Measurements from ENCODE around the gene PPP1R16B.

The PPP1R16B gene

GRCh38 chr20:38828514-38829295, 23.2 kb downstream of the PPP1R16B start:
- no peak for DNase-seq

- no peak for DNase-seq
Measured at GRCh38 chr20:38829296-38829875, 23.9 kb downstream of the PPP1R16B start.

GRCh38 chr20:38830356-38830755, 24.9 kb downstream of the PPP1R16B start:
- no peak for DNase-seq

GRCh38 chr20:38831049-38831691, 25.7 kb downstream of the PPP1R16B start:
- no peak for DNase-seq

GRCh38 chr20:38831995-38832620, 26.6 kb downstream of the PPP1R16B start:
- DNase-seq: no peak

- DNase-seq: no peak
Measured at GRCh38 chr20:38833154-38833856, 27.8 kb downstream of the PPP1R16B start.

- no peak for DNase-seq
Measured at GRCh38 chr20:38833857-38834164, 28.3 kb downstream of the PPP1R16B start.

GRCh38 chr20:38834868-38835267, 29.4 kb downstream of the PPP1R16B start:
- DNase-seq: no peak

GRCh38 chr20:38835792-38836191, 30.3 kb downstream of the PPP1R16B start:
- DNase-seq: no peak

GRCh38 chr20:38836991-38837390, 31.5 kb downstream of the PPP1R16B start:
- DNase-seq: no peak

GRCh38 chr20:38838326-38838725, 32.8 kb downstream of the PPP1R16B start:
- DNase-seq: no peak

GRCh38 chr20:38839563-38839962, 34.1 kb downstream of the PPP1R16B start:
- no peak for DNase-seq

- no peak for DNase-seq
Measured at GRCh38 chr20:38840053-38840893, 34.8 kb downstream of the PPP1R16B start.

- no peak for DNase-seq
Measured at GRCh38 chr20:38840894-38841470, 35.5 kb downstream of the PPP1R16B start.

- no peak for DNase-seq
Measured at GRCh38 chr20:38841570-38841969, 36.1 kb downstream of the PPP1R16B start.

- no peak for DNase-seq
Measured at GRCh38 chr20:38842026-38842425, 36.5 kb downstream of the PPP1R16B start.

- no peak for DNase-seq
Measured at GRCh38 chr20:38842558-38842981, 37.1 kb downstream of the PPP1R16B start.

- no peak for DNase-seq
Measured at GRCh38 chr20:38843346-38843745, 37.8 kb downstream of the PPP1R16B start.

GRCh38 chr20:38844963-38845362, 39.5 kb downstream of the PPP1R16B start:
- no peak for DNase-seq

- no peak for DNase-seq
Measured at GRCh38 chr20:38847840-38848239, 42.3 kb downstream of the PPP1R16B start.

- DNase-seq: no peak
Measured at GRCh38 chr20:38853759-38854158, 48.3 kb downstream of the PPP1R16B start.

- DNase-seq: no peak
Measured at GRCh38 chr20:38854654-38855066, 49.2 kb downstream of the PPP1R16B start.

Data from NCI-H774 (cell line).